Ascending aorta (tissue), 2 donors: ENCODE measurements around the gene MYL7. TPM values are rescaled to one million over a fixed set of nuclear protein-coding genes. Genes with fewer than 3 reads are reported as not detected.
A peak's percentile ranks its signal among the peaks of the same experiment; 100 is the strongest.

Source experiments
- DNase-seq, 2 donors: peaks; one replicate each; pipeline ENCODE4 v3.0.0-alpha.2; 2019; ENCODE audit warnings: low spot score in 2 of 2
- H3K27ac ChIP-seq, 2 donors: fragments of 200-600 bp; sonication (generic); one replicate each; pipeline ENCODE4 v1.5.1; 2016 to 2017; ENCODE audit warnings: mild to moderate bottlenecking in 1 of 2
- H3K27me3 ChIP-seq: fragments of 200-600 bp; sonication (generic); one replicate; pipeline ENCODE4 v1.5.1; 2017
- H3K36me3 ChIP-seq, 2 donors: fragments of 200-600 bp; sonication (generic); one replicate each; pipeline ENCODE4 v1.5.1; 2016
- H3K4me1 ChIP-seq, 2 donors: fragments of 200-600 bp; sonication (generic); one replicate each; pipeline ENCODE4 v1.5.1; 2016 to 2017; ENCODE audit warnings: mild to moderate bottlenecking in 1 of 2
- H3K4me3 ChIP-seq, 2 donors: fragments of 200-600 bp; sonication (generic); one replicate each; pipeline ENCODE4 v1.5.1; 2016 to 2017; ENCODE audit warnings: mild to moderate bottlenecking in 1 of 2
- H3K9me3 ChIP-seq, 2 donors: fragments of 200-600 bp; sonication (generic); one replicate each; pipeline ENCODE4 v1.5.1; 2016
- CTCF ChIP-seq, 3 experiments: fragments of 200-600 bp in 2 of 3; fragments of 450-650 bp in 1 of 3; sonication (generic) in 2 of 3; IDR thresholded peaks; one replicate each; pipeline ENCODE4 v1.5.1; 2016 to 2019; ENCODE audit warnings: antibody characterized with exemption in 3 of 3, mild to moderate bottlenecking in 1 of 3, moderate library complexity in 1 of 3
- intact Hi-C: fragments of 100-400 bp; cut with DNase I; formaldehyde crosslinking; loops from one replicate; pipeline ENCODE4 v1.15.1; 2023
- total RNA-seq: library from RNA; depleted of rRNA; stranded (reverse); fragments of >200 nt; gene quantifications from one replicate; pipeline ENCODE4 v1.1.0, GENCODE V29; 2016

MYL7 gene
- total RNA-seq, 1 donor from 2014 or later, result not detected

GRCh38 chr7:44162785-44163395 is 21.8 kb upstream of the MYL7 start:
- H3K27ac ChIP-seq, result no peak overlapping the region
- no peak for TF ChIP-seq CTCF (IDR thresholded peaks at IDR 0.05)
- H3K4me1 ChIP-seq, result no peaks in the 10 kb centered on the region
- intact Hi-C loops, result no loop called here
- no peaks in the 10 kb centered on the region for H3K27me3 ChIP-seq
- no peaks in the 10 kb centered on the region for H3K9me3 ChIP-seq
- H3K4me3 ChIP-seq, result no peak overlapping the region
- no peak for DNase-seq
- H3K36me3 ChIP-seq, result no peaks in the 10 kb centered on the region

GRCh38 chr7:44162179-44162578 is 21.0 kb upstream of the MYL7 start:
- peak in 1 of 2 donors; percentile 55 for DNase-seq
- no peak overlapping the region for H3K4me3 ChIP-seq

GRCh38 chr7:44161371-44161770 is 20.2 kb upstream of the MYL7 start:
- H3K27ac ChIP-seq, result no peak overlapping the region
- no peak for DNase-seq
- H3K36me3 ChIP-seq, result no peaks in the 10 kb centered on the region
- no peaks in the 10 kb centered on the region for H3K27me3 ChIP-seq
- H3K4me1 ChIP-seq, result no peaks in the 10 kb centered on the region
- H3K9me3 ChIP-seq, result no peaks in the 10 kb centered on the region
- H3K4me3 ChIP-seq, result no peak overlapping the region
- TF ChIP-seq CTCF (IDR thresholded peaks at IDR 0.05), result no peak
- intact Hi-C loops, result no loop called here

More at GRCh38 chr7:44162179-44162578, 21.0 kb upstream of the MYL7 start:
- Histone ChIP-seq H3K27me3 (no peaks in the 10 kb centered on the region), H3K9me3 (no peaks in the 10 kb centered on the region), H3K4me1 (no peaks in the 10 kb centered on the region), H3K36me3 (no peaks in the 10 kb centered on the region), H3K27ac (no peak overlapping the region)
- TF ChIP-seq CTCF (IDR thresholded peaks at IDR 0.05), result no peak
- intact Hi-C loops, result no loop called here

- Histone ChIP-seq H3K4me3 (no peak overlapping the region), H3K27me3 (no peaks in the 10 kb centered on the region), H3K9me3 (no peaks in the 10 kb centered on the region), H3K4me1 (no peaks in the 10 kb centered on the region), H3K36me3 (no peaks in the 10 kb centered on the region), H3K27ac (no peak overlapping the region)
- DNase-seq, result peak in 1 of 2 donors; percentile 40
- intact Hi-C loops, result no loop called here
- no peak for TF ChIP-seq CTCF (IDR thresholded peaks at IDR 0.05)
These were observed 18.9 kb upstream of the MYL7 start for GRCh38 chr7:44159824-44160630.

GRCh38 chr7:44158873-44159631 is 17.9 kb upstream of the MYL7 start:
- Histone ChIP-seq H3K9me3 (no peaks in the 10 kb centered on the region), H3K36me3 (no peaks in the 10 kb centered on the region), H3K27me3 (no peaks in the 10 kb centered on the region), H3K4me3 (no peak overlapping the region), H3K4me1 (no peaks in the 10 kb centered on the region), H3K27ac (no peak overlapping the region)
- intact Hi-C loops, result no loop called here
- DNase-seq, result peak in 1 of 2 donors; percentile 38
- TF ChIP-seq CTCF (IDR thresholded peaks at IDR 0.05), result no peak
